Cardiac septum (tissue), 1 donor: ENCODE measurements around the gene TRAPPC4. TPM values are rescaled to one million over a fixed set of nuclear protein-coding genes. Genes with fewer than 3 reads are reported as not detected.
"Not testable (repeated sequence)": the region's sequence is repeated elsewhere in the genome, so short reads cannot be mapped to it uniquely, and the experiment has no call there.

Experiments
- DNase-seq: peaks from one replicate; pipeline ENCODE4 v3.0.0-alpha.2; 2020; ENCODE audit warnings: low spot score
- intact Hi-C: fragments of 100-400 bp; cut with DNase I; formaldehyde crosslinking; loops from one replicate; pipeline ENCODE4 v1.14.0; 2022
- microRNA-seq: library from miRNA; unstranded; fragments of <30 nt; microRNA quantifications from one replicate; pipeline ENCODE4 v1.2.0, GENCODE V29; 2020
- total RNA-seq: library from RNA; stranded (reverse); fragmentation: NEBNext Ultra II Directional; extraction: Animal tissue kit (Norgen Biotek cat#: 25700); gene quantifications from one replicate; pipeline ENCODE4 v1.2.1, GENCODE V29; 2021
- donor health status: DM: no; HTN: no; CAD: no.

TRAPPC4 gene
- total RNA-seq, 1 donor from 2014 or later, result 42.4 TPM

DNA sequence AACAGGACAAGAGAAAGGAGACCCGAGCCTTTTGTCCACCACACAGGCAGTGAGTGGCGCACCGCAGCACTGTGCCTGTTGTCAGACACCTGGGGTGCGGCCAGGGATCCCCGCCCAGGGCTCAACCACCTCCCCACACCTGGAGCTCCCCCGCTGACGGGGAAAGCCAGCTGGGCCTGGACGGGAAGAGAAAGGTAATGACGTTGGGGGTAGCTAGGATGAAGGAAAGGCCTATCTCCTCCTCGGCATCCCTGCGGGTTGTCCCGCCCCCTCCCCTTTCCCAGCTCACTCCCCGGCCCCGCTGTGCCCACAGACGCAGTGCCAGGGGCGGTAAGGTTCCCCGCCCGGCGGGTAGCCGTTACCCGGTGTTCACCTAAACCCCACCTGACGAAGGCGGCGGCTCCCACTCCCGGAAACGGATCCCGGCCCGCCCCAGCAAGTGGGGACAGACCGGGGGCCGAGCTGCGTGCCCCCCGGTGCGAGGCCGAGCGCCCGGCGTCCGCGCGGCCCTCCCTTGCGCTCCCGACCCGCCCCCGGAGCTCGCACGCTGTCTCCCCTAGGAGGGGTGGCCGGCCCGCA, 37.9 kb downstream of the TRAPPC4 start:
- DNase-seq, result no peak
- intact Hi-C loops, result no loop called here

DNA sequence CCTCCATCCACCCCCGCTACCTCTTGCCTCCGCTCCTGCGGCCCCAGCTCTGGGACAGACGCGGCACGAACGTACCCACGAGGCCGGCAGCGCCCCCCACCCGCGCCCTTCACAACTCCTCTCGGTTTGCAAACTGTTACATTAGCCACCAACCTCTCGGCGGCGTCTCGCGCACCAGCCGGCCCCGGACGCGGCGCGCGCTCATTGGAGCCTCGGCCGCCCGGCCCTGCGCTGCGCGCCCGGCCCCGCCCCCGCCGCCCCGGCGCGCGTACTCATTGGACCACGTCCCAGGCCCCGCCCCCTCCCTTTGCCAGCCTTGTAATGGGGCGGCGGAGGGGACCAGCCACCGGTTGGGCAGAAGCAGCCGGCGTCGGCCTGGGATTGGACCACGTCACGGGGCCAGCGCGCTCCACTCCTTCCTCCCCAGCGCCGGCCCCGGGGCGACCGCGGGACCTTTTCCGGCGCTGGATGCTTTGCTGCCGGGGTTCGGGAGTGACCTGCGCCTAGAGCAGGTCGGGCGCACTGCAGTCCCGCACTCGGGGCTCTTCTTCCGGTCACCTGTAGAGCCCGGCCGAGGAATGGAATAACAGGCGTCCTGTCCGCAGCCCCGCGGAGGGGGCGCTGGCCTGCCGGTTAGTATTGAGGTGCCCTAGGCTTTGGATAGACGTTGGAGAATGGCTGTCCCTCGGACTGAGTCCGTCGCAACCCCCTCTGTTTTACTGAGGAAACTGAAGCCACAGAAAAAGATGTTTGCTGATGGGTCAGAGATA, 38.6 kb downstream of the TRAPPC4 start, which contains the start of gene HYOU1:
Gene HYOU1, minus strand, starts transcription at position 206 of the 770 bp plus-strand sequence. CDS start 1,045 bp downstream, outside the sequence.
- intact Hi-C loops, result no loop called here
- peak; percentile 99 for DNase-seq

DNA sequence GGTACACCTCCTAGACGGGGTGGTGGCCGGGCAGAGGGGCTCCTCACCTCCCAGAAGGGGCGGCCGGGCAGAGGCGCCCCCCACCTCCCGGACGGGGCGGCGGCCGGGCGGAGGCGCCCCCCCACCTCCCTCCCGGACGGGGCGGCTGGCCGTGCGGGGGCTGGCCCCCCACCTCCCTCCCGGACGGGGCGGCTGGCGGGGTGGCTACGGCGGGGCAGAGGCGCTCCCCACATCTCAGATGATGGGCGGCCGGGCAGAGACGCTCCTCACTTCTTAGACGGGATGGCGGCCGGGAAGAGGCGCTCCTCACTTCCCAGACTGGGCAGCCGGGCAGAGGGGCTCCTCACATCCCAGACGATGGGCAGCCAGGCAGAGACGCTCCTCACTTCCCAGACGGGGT, 40.6 kb downstream of the TRAPPC4 start:
- intact Hi-C loops, DNase-seq: not testable (repeated sequence)

GRCh38 chr11:119061256-119061655, 42.7 kb downstream of the TRAPPC4 start:
- intact Hi-C loops, result no loop called here
- DNase-seq, result no peak

DNA sequence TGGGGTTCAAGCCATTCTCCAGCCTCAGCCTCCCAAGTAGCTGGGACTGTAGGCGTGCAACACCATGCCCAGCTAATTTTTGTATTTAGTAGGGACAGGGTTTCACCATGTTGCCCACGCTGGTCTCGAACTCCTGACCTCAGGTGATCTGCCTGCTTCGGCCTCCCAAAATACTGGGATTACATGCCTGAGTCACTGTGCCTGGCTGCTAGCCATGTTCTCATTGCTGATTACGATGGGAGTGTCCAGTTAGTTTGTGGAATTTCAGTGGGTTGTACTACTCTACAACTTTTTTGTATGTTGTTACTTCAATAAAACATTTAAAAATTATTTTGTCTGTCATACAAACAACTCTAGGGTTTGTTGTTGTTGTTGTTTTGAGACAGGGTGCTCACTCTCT, 44.2 kb downstream of the TRAPPC4 start:
- intact Hi-C loops, result no loop called here
- DNase-seq, result no peak

DNA sequence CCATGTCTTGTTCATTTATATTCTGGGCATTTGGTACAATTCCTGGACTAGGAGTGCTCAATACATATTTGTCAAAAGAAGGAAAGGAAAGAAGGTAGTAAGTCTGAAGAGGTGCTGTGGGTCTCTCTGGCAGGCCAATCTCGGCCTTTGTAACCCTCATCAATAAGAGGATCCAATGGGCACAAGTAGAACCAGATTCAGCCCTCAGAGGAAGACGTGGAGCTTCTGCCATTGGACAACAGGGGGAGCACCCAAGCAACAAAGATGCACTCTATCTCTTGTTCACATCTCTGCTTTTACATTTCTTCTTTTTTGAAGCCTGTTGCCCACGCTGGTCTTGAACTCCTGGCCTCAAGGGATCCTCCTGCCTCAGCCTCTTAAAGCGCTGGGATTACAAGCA, 46.8 kb downstream of the TRAPPC4 start:
- no peak for DNase-seq
- intact Hi-C loops, result no loop called here

- intact Hi-C loops, result no loop called here
- DNase-seq, result peak; percentile 99
Observed at GRCh38 chr11:119067371-119068222, 49.0 kb downstream of the TRAPPC4 start, which contains the start of gene VPS11. TSS of gene VPS11 (plus strand) at chr11:119067818. CDS start at chr11:119067824, 6 bp downstream.

Small RNA genes lying within 50 kb of the gene (microRNA-seq; reads per million reads assigned to microRNA genes)
- not detected for gene MIR3656

Other genes starting within 250 kb of the TRAPPC4 start
- 118 TPM for gene DDX6, start 227.6 kb upstream of the TRAPPC4 start, total RNA-seq
- gene CXCR5, start 134.9 kb upstream of the TRAPPC4 start, total RNA-seq, result not detected
- gene BCL9L, start 92.8 kb upstream of the TRAPPC4 start, total RNA-seq, result 41.4 TPM
- gene UPK2, start 62.5 kb upstream of the TRAPPC4 start, total RNA-seq, result not detected
- not detected for gene FOXR1, start 47.0 kb upstream of the TRAPPC4 start, total RNA-seq
- gene CENATAC, start 20.6 kb upstream of the TRAPPC4 start, total RNA-seq, result 15.0 TPM
- 572 TPM for gene RPS25, start 423 bp upstream of the TRAPPC4 start, total RNA-seq
- 3.9 TPM for gene SLC37A4, start 12.1 kb downstream of the TRAPPC4 start, total RNA-seq
- 90.7 TPM for gene HYOU1, start 38.4 kb downstream of the TRAPPC4 start, total RNA-seq
- gene VPS11, start 49.1 kb downstream of the TRAPPC4 start, total RNA-seq, result 18.5 TPM
- gene HMBS, start 66.1 kb downstream of the TRAPPC4 start, total RNA-seq, result 14.7 TPM
- 18.9 TPM for gene DPAGT1, start 83.1 kb downstream of the TRAPPC4 start, total RNA-seq
- 11.8 TPM for gene C2CD2L, start 88.6 kb downstream of the TRAPPC4 start, total RNA-seq
- gene HINFP, start 102.8 kb downstream of the TRAPPC4 start, total RNA-seq, result 14.5 TPM
- gene ABCG4, start 130.3 kb downstream of the TRAPPC4 start, total RNA-seq, result 1.0 TPM
- 25.4 TPM for gene NLRX1, start 150.0 kb downstream of the TRAPPC4 start, total RNA-seq
- gene NHERF4, start 166.7 kb downstream of the TRAPPC4 start, total RNA-seq, result not detected
- 13.4 TPM for gene CBL, start 187.6 kb downstream of the TRAPPC4 start, total RNA-seq